GM21723 (cell line): ENCODE data around the gene OASL.

Experiments
- ATAC-seq: cut with Tn5 transposase; IDR thresholded peaks from one replicate; pipeline ENCODE4 v1.9.1; 2021; ENCODE audit warnings: mild to moderate bottlenecking, moderate library complexity; ENCODE audit not compliant: unreplicated experiment

The OASL gene

DNA sequence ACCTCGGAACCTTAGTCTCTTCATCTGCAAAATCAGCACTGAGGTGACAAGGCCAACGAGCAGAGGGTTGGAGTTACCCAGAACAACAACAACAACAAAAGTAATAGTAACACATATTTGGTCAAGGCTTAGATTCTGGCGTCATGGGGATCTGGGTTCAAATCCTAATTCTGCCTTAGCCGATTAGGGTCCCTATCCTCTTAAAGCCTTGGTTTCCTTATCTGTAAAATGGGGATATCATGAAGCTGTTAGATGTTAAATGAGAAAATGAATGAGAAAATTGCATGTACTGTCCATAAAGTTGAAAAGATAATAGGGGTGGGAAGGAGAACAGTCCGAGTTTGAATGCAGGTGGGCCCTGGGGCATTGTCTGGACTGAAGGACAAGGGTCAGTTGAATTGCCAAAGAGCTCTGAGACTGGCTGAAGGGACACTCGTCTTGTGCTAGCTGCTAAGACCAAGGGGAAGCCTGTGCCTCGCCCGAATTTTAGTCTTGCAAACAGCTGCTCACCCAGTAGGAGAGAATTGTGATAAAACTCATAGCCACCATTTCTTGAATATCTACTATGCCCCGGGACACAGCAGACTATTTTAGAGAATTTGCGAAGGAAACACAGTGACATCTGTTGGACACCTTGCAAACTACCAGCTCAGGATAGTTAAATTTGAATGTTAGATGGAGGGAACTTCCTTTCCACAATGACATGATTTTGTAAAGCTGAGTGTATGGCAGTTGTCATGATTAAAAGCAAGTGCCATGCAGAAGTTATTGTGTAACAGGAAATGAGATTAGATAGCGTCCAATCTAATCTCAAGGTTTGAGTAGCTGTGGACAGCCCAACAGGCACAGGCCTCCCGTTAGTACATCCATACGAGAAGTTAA is 67.5 kb downstream of the OASL start:
- ATAC-seq = no peak

DNA sequence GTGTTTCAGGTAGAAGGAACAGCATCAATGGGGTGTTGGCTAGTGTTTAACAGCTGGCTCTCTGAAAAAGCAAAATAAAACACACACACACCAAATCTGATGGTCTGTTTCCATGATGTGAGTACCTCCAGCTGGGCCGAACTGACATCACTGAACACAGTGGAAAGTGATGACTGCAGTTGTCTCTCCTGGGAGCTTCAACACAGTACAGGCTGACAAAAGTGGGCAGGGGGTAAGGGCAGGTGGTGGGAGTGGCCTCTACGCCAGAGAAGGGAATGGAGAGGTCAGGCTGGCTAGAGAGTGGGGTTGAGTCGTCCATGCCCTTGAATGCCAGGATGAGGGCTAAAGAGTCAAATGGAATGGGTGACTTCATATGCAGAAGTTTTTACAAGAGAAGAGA is 68.7 kb downstream of the OASL start:
- no peak for ATAC-seq
